Pericardium fibroblast (primary cell): ENCODE results near the gene OTOS. TPM values are rescaled to one million over a fixed set of nuclear protein-coding genes. Genes with fewer than 3 reads are reported as not detected.

Source experiments
- total RNA-seq: library from RNA; depleted of rRNA; stranded (reverse); fragments of >200 nt; gene quantifications from 2 replicates; pipeline ENCODE4 v1.2.3, GENCODE V29; 2015

The OTOS gene
- total RNA-seq, result not detected in 2 replicates

GRCh38 chr2:240140511-240140910 lies at the start of gene OTOS:
Gene OTOS (minus strand): TSS chr2:240140658. CDS start chr2:240140326, 332 bp downstream.

GRCh38 chr2:240136013-240136670 lies 4.3 kb downstream of the OTOS start, which contains the start of gene COPS9:
Gene COPS9 (minus strand): TSS chr2:240136305. CDS start chr2:240136284, 21 bp downstream.

Other genes with a start within 250 kb of the OTOS start
- 119 and 134 TPM in 2 replicates for gene NDUFA10, start 115.3 kb downstream of the OTOS start, total RNA-seq
- not detected in 2 replicates for gene OR6B2, start 110.2 kb downstream of the OTOS start, total RNA-seq
- not detected in 2 replicates for gene OR6B3, start 87.1 kb downstream of the OTOS start, total RNA-seq
- 193 and 270 TPM in 2 replicates for gene COPS9, start 4.4 kb downstream of the OTOS start, total RNA-seq